ENCODE data around the gene ARHGAP15. TPM values are rescaled to one million over a fixed set of nuclear protein-coding genes. Genes with fewer than 3 reads are reported as not detected.

The ARHGAP15 gene
- total RNA-seq, 1 experiment from 2014 or later: 0.41 TPM

- DNase-seq (ENCODE audit: low read depth, low spot score) (no peak), ATAC-seq (no peak)
- in situ Hi-C loops (cut with HindIII; ENCODE audit: low pct_unique_long_range_greater_than_20kb, low sequenced_read_pairs): no loop called here
- intact Hi-C loops (cut with micrococcal nuclease; ENCODE audit: unreplicated experiment): no loop called here
- Histone ChIP-seq H3K4me1 (ENCODE audit: control insufficient read depth, insufficient read depth, low read length) (no peaks in the 10 kb centered on the region), H3K4me3 (ENCODE audit: low read depth in 2 of 2, low read length in 2 of 2) (no peak overlapping the region), H3K9me3 (ENCODE audit: control insufficient read depth, insufficient read depth, low read depth, low read length) (no peaks in the 10 kb centered on the region), H3K27me3 (ENCODE audit: control insufficient read depth, insufficient read depth, low read length) (no peaks in the 10 kb centered on the region), H3K36me3 (ENCODE audit: control insufficient read depth, insufficient read depth, low read length) (no peaks in the 10 kb centered on the region), H3K27ac (ENCODE audit: low read length) (no peak overlapping the region)
- ChIA-PET POLR2A (no interaction called here), CTCF (no interaction called here)
- no TSS peak for BruUV-seq (replicated peaks)
- no peak for TF ChIP-seq CTCF (IDR thresholded peaks at IDR 0.05)
- TF ChIP-seq SIN3A (IDR thresholded peaks at IDR 0.05; ENCODE audit: borderline replicate concordance, insufficient read depth, low read depth, low read length): no peak
- no peak for TF ChIP-seq REST (IDR thresholded peaks at IDR 0.05; ENCODE audit: insufficient read depth in 1 of 2, low read depth in 2 of 2, low read length in 1 of 2)
- no peak for TF ChIP-seq TCF7L2 (IDR thresholded peaks at IDR 0.05; ENCODE audit: low read depth, low read length)
- TF ChIP-seq POLR2AphosphoS5 (IDR thresholded peaks at IDR 0.05; ENCODE audit: low read depth, low read length): no peak
These were observed 401.5 kb downstream of the ARHGAP15 start for GRCh38 chr2:143530758-143531157.

GRCh38 chr2:143532061-143532460 is 402.8 kb downstream of the ARHGAP15 start:
- no TSS peak for BruUV-seq (replicated peaks)
- ChIA-PET CTCF (no interaction called here), POLR2A (no interaction called here)
- in situ Hi-C loops (cut with HindIII; ENCODE audit: low pct_unique_long_range_greater_than_20kb, low sequenced_read_pairs) (no loop called here), intact Hi-C loops (cut with micrococcal nuclease; ENCODE audit: unreplicated experiment) (no loop called here)
- H3K4me3 ChIP-seq (ENCODE audit: low read depth in 2 of 2, low read length in 2 of 2): no peak overlapping the region
- H3K4me1 ChIP-seq (ENCODE audit: control insufficient read depth, insufficient read depth, low read length): no peaks in the 10 kb centered on the region
- H3K27me3 ChIP-seq (ENCODE audit: control insufficient read depth, insufficient read depth, low read length): no peaks in the 10 kb centered on the region
- H3K9me3 ChIP-seq (ENCODE audit: control insufficient read depth, insufficient read depth, low read depth, low read length): no peaks in the 10 kb centered on the region
- no peaks in the 10 kb centered on the region for H3K36me3 ChIP-seq (ENCODE audit: control insufficient read depth, insufficient read depth, low read length)
- ATAC-seq: no peak
- DNase-seq (ENCODE audit: low read depth, low spot score): no peak
- H3K27ac ChIP-seq (ENCODE audit: low read length): no peak overlapping the region
- TF ChIP-seq POLR2AphosphoS5 (IDR thresholded peaks at IDR 0.05; ENCODE audit: low read depth, low read length): no peak
- TF ChIP-seq SIN3A (IDR thresholded peaks at IDR 0.05; ENCODE audit: borderline replicate concordance, insufficient read depth, low read depth, low read length): no peak
- no peak for TF ChIP-seq REST (IDR thresholded peaks at IDR 0.05; ENCODE audit: insufficient read depth in 1 of 2, low read depth in 2 of 2, low read length in 1 of 2)
- no peak for TF ChIP-seq CTCF (IDR thresholded peaks at IDR 0.05)
- TF ChIP-seq TCF7L2 (IDR thresholded peaks at IDR 0.05; ENCODE audit: low read depth, low read length): no peak
